GM23248 (cell line): ENCODE measurements around the gene P2RX2.

Experiments
- EZH2 ChIP-seq: fragments of 200-600 bp; sonication (generic); IDR thresholded peaks from 2 replicates; pipeline ENCODE4 v1.6.1; 2018; ENCODE audit warnings: antibody characterized with exemption, mild to moderate bottlenecking; ENCODE audit not compliant: insufficient read depth, poor library complexity, severe bottlenecking
- EZH2phosphoT487 ChIP-seq: fragments of 200-600 bp; sonication (generic); IDR thresholded peaks from 2 replicates; pipeline ENCODE4 v1.6.1; 2018; ENCODE audit warnings: antibody characterized with exemption, moderate library complexity, mild to moderate bottlenecking, low read depth; ENCODE audit not compliant: insufficient read depth

GRCh38 chr12:132614029-132614428 is 4.5 kb upstream of the P2RX2 start:
- TF ChIP-seq EZH2 (no peak), EZH2phosphoT487 (no peak)
